Upper lobe of left lung (tissue), 4 donors: ENCODE data around the gene ARMC7.

Experiments used
- EP300 ChIP-seq, 4 donors: sonication (generic); formaldehyde crosslinking; IDR thresholded peaks; one replicate each; pipeline ENCODE4 v1.5.1; 2017; ENCODE audit warnings: antibody characterized with exemption in 4 of 4, control low read depth in 2 of 4
- POLR2AphosphoS5 ChIP-seq, 2 donors: sonication (generic); formaldehyde crosslinking; IDR thresholded peaks; one replicate each; pipeline ENCODE4 v1.5.1; 2017; ENCODE audit warnings: antibody characterized with exemption in 2 of 2
- TF ChIP-seq, protein P1 (sequence below), 6 experiments: fragments of 450-650 bp in 4 of 6; fragments of 200-600 bp in 2 of 6; sonication (generic) in 2 of 6; IDR thresholded peaks; one replicate each; pipeline ENCODE4 v1.5.1; 2016 to 2019; ENCODE audit warnings: antibody characterized with exemption in 6 of 6

DNA sequence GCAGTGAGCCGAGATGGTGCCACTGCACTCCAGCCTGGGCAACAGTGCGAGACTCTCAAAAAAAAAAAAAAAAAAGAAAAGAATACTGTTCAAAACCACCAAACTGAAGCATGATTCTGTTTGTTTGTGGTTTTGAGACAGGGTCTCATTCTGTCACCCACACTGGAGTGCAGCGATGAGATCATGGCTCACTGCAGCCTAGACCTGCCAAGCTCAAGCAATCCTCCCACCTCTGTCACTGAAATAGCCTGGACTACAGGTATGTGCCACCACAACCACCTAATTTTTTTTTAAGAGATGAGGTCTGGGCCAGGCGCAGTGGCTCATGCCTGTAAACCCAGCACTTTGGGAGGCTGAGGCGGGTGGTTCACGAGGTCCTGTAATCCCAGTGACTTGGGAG is 68.7 kb downstream of the ARMC7 start:
- TF ChIP-seq EP300 (IDR thresholded peaks at IDR 0.05) (no peak), POLR2AphosphoS5 (IDR thresholded peaks at IDR 0.05) (no peak)
- TF ChIP-seq, protein P1, sequence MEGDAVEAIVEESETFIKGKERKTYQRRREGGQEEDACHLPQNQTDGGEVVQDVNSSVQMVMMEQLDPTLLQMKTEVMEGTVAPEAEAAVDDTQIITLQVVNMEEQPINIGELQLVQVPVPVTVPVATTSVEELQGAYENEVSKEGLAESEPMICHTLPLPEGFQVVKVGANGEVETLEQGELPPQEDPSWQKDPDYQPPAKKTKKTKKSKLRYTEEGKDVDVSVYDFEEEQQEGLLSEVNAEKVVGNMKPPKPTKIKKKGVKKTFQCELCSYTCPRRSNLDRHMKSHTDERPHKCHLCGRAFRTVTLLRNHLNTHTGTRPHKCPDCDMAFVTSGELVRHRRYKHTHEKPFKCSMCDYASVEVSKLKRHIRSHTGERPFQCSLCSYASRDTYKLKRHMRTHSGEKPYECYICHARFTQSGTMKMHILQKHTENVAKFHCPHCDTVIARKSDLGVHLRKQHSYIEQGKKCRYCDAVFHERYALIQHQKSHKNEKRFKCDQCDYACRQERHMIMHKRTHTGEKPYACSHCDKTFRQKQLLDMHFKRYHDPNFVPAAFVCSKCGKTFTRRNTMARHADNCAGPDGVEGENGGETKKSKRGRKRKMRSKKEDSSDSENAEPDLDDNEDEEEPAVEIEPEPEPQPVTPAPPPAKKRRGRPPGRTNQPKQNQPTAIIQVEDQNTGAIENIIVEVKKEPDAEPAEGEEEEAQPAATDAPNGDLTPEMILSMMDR (IDR thresholded peaks at IDR 0.05): no peak
